Fibroblast of lung (primary cell): ENCODE results near the gene KIF6. TPM values are rescaled to one million over a fixed set of nuclear protein-coding genes. Genes with fewer than 3 reads are reported as not detected.
A peak's percentile ranks its signal among the peaks of the same experiment; 100 is the strongest.

Experiments used
- DNase-seq, 2 donors: peaks; one replicate each; pipeline versions ENCODE4 v3.0.0 to v3.0.0-alpha.2; 2010; ENCODE audit warnings: low read depth in 2 of 2
- H2AFZ ChIP-seq: 2 replicates; pipeline ENCODE4 v1.5.1; 2012; ENCODE audit warnings: low read length, control low read depth, inconsistent platforms
- H3K27ac ChIP-seq: 2 replicates; pipeline ENCODE4 v1.5.1; 2011; ENCODE audit warnings: low read length, control low read depth; ENCODE audit not compliant: insufficient read depth
- H3K27me3 ChIP-seq: 2 replicates; pipeline ENCODE4 v1.5.1; 2011; ENCODE audit warnings: mild to moderate bottlenecking, low read length; ENCODE audit not compliant: control insufficient read depth, insufficient read depth
- H3K36me3 ChIP-seq: 2 replicates; pipeline ENCODE4 v1.5.1; 2011; ENCODE audit warnings: low read length; ENCODE audit not compliant: control insufficient read depth, insufficient read depth
- H3K4me1 ChIP-seq: 2 replicates; pipeline ENCODE4 v1.5.1; 2011; ENCODE audit warnings: low read length; ENCODE audit not compliant: control insufficient read depth, insufficient read depth; ENCODE audit errors: extremely low read depth
- H3K4me2 ChIP-seq: 2 replicates; pipeline ENCODE4 v1.5.1; 2011; ENCODE audit warnings: low read length, control low read depth; ENCODE audit not compliant: insufficient read depth; ENCODE audit errors: extremely low read depth
- H3K4me3 ChIP-seq, 4 experiments: fragments of 200-600 bp in 1 of 4; sonication (generic) in 1 of 4; replicated peaks in 1 of 4; 2 replicates each; pipeline ENCODE4 v1.5.1; 2011 to 2016; ENCODE audit warnings: low read length in 4 of 4, low read depth in 3 of 4, mild to moderate bottlenecking in 3 of 4, control low read depth in 2 of 4, inconsistent platforms in 1 of 4, mixed read lengths in 1 of 4; ENCODE audit not compliant: insufficient read depth in 1 of 4; ENCODE audit errors: control extremely low read depth in 1 of 4
- H3K79me2 ChIP-seq: 2 replicates; pipeline ENCODE4 v1.5.1; 2012; ENCODE audit warnings: mild to moderate bottlenecking, low read length, inconsistent platforms; ENCODE audit not compliant: control insufficient read depth, insufficient read depth
- H3K9ac ChIP-seq: 2 replicates; pipeline ENCODE4 v1.5.1; 2011; ENCODE audit warnings: mild to moderate bottlenecking, low read length, control low read depth; ENCODE audit not compliant: insufficient read depth
- H3K9me3 ChIP-seq: 2 replicates; pipeline ENCODE4 v1.5.1; 2012; ENCODE audit warnings: low read depth, low read length; ENCODE audit not compliant: control insufficient read depth, insufficient read depth
- H4K20me1 ChIP-seq: 2 replicates; pipeline ENCODE4 v1.5.1; 2011; ENCODE audit warnings: low read length; ENCODE audit not compliant: control insufficient read depth, insufficient read depth; ENCODE audit errors: extremely low read depth
- CTCF ChIP-seq, 2 donors: IDR thresholded peaks in 1 of 2; conservative IDR thresholded peaks in 1 of 2; 1 replicate in 1 of 2; 2 replicates in 1 of 2; pipeline ENCODE4 v1.5.1; 2011 to 2012; ENCODE audit warnings: low read length in 2 of 2, control low read depth in 1 of 2, inconsistent platforms in 1 of 2, low read depth in 1 of 2, mild to moderate bottlenecking in 1 of 2
- EZH2 ChIP-seq: IDR thresholded peaks from 2 replicates; pipeline ENCODE4 v1.5.1; 2012; ENCODE audit warnings: low read length, control low read depth, mild to moderate bottlenecking; ENCODE audit errors: missing control alignments
- polyA plus RNA-seq, 2 donors: library from polyadenylated mRNA; depleted of rRNA in 1 of 2; stranded (reverse) in 1 of 2; unstranded in 1 of 2; fragments of >200 nt; gene quantifications; 2 replicates each; pipeline ENCODE4 v1.2.1, GENCODE V29; 2011 to 2012; ENCODE audit warnings: missing spikeins in 1 of 2
- total RNA-seq: library from RNA; depleted of rRNA; stranded (reverse); fragments of >200 nt; gene quantifications from 2 replicates; pipeline ENCODE4 v1.2.1, GENCODE V29; 2014

KIF6 gene
- total and polyA plus RNA-seq, 2 donors (not counting 1 experiment from before 2014, with no cell fraction given), result 0.24 to 0.83 TPM

- H3K79me2 ChIP-seq, result no peaks in the 10 kb centered on the region
- no peaks in the 10 kb centered on the region for H3K27me3 ChIP-seq
- peak in 1 of 2 donors; percentile 9 for DNase-seq
- no peak overlapping the region for H3K4me2 ChIP-seq
- no peak overlapping the region for H3K9ac ChIP-seq
- TF ChIP-seq CTCF (conservative IDR thresholded peaks at IDR 0.05 in 1 of 2, IDR thresholded peaks at IDR 0.05 in 1 of 2; ENCODE audit: low read depth in 1 of 2, low read length in 2 of 2) (no peak), EZH2 (no peak)
- no peaks in the 10 kb centered on the region for H3K36me3 ChIP-seq
- no peaks in the 10 kb centered on the region for H3K4me1 ChIP-seq
- H3K4me3 ChIP-seq, result no peak overlapping the region
- no peaks in the 10 kb centered on the region for H4K20me1 ChIP-seq
- no peak overlapping the region for H3K27ac ChIP-seq
- H2AFZ ChIP-seq, result no peak overlapping the region
- H3K9me3 ChIP-seq, result no peaks in the 10 kb centered on the region
Measured at GRCh38 chr6:39440039-39440426, 285.2 kb downstream of the KIF6 start.

GRCh38 chr6:39439342-39440038, 285.7 kb downstream of the KIF6 start:
- Histone ChIP-seq H3K9ac (no peak overlapping the region), H3K4me1 (no peaks in the 10 kb centered on the region), H3K36me3 (no peaks in the 10 kb centered on the region), H3K79me2 (no peaks in the 10 kb centered on the region), H3K9me3 (no peaks in the 10 kb centered on the region), H2AFZ (no peak overlapping the region), H4K20me1 (no peaks in the 10 kb centered on the region), H3K27me3 (no peaks in the 10 kb centered on the region), H3K4me2 (no peak overlapping the region), H3K4me3 (no peak overlapping the region), H3K27ac (no peak overlapping the region)
- TF ChIP-seq EZH2 (no peak), CTCF (conservative IDR thresholded peaks at IDR 0.05 in 1 of 2, IDR thresholded peaks at IDR 0.05 in 1 of 2; ENCODE audit: low read depth in 1 of 2, low read length in 2 of 2) (no peak)
- no peak for DNase-seq

GRCh38 chr6:39433630-39434029, 291.6 kb downstream of the KIF6 start:
- Histone ChIP-seq H3K9me3 (no peaks in the 10 kb centered on the region), H3K27me3 (no peaks in the 10 kb centered on the region), H3K4me1 (no peaks in the 10 kb centered on the region), H3K27ac (no peak overlapping the region), H3K36me3 (no peaks in the 10 kb centered on the region), H3K9ac (no peak overlapping the region), H3K4me2 (no peak overlapping the region), H4K20me1 (no peaks in the 10 kb centered on the region), H3K79me2 (no peaks in the 10 kb centered on the region), H2AFZ (no peak overlapping the region), H3K4me3 (no peak overlapping the region)
- TF ChIP-seq EZH2 (no peak), CTCF (conservative IDR thresholded peaks at IDR 0.05 in 1 of 2, IDR thresholded peaks at IDR 0.05 in 1 of 2; ENCODE audit: low read depth in 1 of 2, low read length in 2 of 2) (no peak)
- no peak for DNase-seq
